ENCODE results near the gene CALHM1.

The CALHM1 gene

GRCh38 chr10:103442031-103442461 lies 16.7 kb downstream of the CALHM1 start:
- DNase-seq (ENCODE audit: low read depth), result no peak
- TF ChIP-seq CTCF (IDR thresholded peaks at IDR 0.05; ENCODE audit: low read depth, low read length, missing control alignments), result no peak
- H3K4me3 ChIP-seq (ENCODE audit: low read depth, low read length), result no peak overlapping the region

DNA sequence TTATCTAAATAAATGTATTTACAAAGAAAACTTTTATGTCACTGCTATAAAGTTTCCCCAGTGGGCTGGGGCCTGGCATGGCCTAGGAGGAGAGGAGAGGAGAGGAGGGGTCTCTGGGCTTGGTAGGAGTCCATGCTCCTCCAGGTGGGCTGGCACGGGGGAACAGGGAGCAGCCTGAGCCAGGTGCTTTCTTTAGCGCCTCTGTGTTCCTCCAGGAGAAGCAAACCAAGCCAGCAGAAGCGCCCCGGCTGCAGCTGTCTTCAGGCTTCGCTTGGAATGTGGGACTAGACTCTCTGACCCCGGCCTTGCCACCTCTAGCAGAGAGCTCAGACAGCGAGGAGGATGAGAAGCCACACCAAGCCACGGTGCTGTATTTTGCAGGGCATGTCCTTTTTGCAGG lies 17.1 kb downstream of the CALHM1 start:
- TF ChIP-seq CTCF (IDR thresholded peaks at IDR 0.05; ENCODE audit: low read depth, low read length, missing control alignments), result no peak
- H3K4me3 ChIP-seq (ENCODE audit: low read depth, low read length), result no peak overlapping the region
- no peak for DNase-seq (ENCODE audit: low read depth)

GRCh38 chr10:103441206-103441605 lies 17.5 kb downstream of the CALHM1 start:
- no peak for DNase-seq (ENCODE audit: low read depth)
- TF ChIP-seq CTCF (IDR thresholded peaks at IDR 0.05; ENCODE audit: low read depth, low read length, missing control alignments), result no peak
- H3K4me3 ChIP-seq (ENCODE audit: low read depth, low read length), result no peak overlapping the region

DNA sequence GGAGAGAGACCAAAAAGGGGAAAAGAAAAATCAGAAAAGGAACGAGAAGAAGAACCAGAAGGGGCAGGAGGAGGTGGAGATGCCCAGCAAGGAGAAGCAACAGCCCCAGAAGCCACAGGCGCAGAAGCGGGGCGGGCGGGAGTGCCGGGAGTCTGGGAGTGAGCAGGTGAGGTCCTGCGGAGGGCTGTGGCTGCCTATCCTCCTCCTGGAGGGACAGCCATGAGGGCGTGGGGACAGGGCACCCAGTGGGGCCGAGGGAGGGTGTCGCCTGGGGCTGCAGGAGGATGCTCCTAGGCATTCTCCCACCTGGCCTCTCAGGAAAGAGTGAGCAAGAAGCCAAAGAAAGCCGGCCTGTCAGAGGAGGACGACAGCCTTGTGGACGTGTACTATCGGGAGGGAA lies 18.3 kb downstream of the CALHM1 start:
- no peak for TF ChIP-seq CTCF (IDR thresholded peaks at IDR 0.05; ENCODE audit: low read depth, low read length, missing control alignments)
- no peak overlapping the region for H3K4me3 ChIP-seq (ENCODE audit: low read depth, low read length)
- DNase-seq (ENCODE audit: low read depth), result no peak

DNA sequence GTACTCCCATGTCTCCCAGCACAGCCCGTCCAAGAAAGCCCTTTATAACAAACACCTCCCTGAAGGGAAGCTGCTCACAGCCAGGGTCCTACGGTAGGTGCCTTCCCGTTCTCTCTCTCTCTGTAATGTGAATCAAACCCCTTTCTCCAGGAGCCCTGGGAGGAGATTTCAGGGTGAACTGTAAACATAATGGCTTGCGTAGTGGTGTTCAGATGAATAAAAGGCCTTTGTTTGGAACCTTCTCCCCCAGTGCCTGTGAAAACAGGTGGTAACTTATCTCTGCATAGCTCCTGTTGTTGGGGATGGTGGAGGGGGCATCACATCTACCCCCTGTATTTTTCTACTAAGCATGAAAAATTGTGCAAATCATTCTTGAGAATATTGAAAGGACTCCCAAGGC lies 18.9 kb downstream of the CALHM1 start:
- DNase-seq (ENCODE audit: low read depth), result no peak
- no peak for TF ChIP-seq CTCF (IDR thresholded peaks at IDR 0.05; ENCODE audit: low read depth, low read length, missing control alignments)
- no peak overlapping the region for H3K4me3 ChIP-seq (ENCODE audit: low read depth, low read length)

GRCh38 chr10:103433858-103434257 lies 24.8 kb downstream of the CALHM1 start:
- no peak for DNase-seq (ENCODE audit: low read depth)
- no peak overlapping the region for H3K4me3 ChIP-seq (ENCODE audit: low read depth, low read length)
- no peak for TF ChIP-seq CTCF (IDR thresholded peaks at IDR 0.05; ENCODE audit: low read depth, low read length, missing control alignments)

GRCh38 chr10:103431902-103432301 lies 26.8 kb downstream of the CALHM1 start:
- no peak for TF ChIP-seq CTCF (IDR thresholded peaks at IDR 0.05; ENCODE audit: low read depth, low read length, missing control alignments)
- H3K4me3 ChIP-seq (ENCODE audit: low read depth, low read length), result no peak overlapping the region
- no peak for DNase-seq (ENCODE audit: low read depth)
